GM13976 (cell line): Measurements from ENCODE around the gene NEK8.

Experiments used
- DNase-seq: peaks from one replicate; pipeline ENCODE4 v3.0.0; 2012; ENCODE audit warnings: low spot score
- CTCF ChIP-seq: IDR thresholded peaks from 2 replicates; pipeline ENCODE4 v1.5.1; 2012; ENCODE audit warnings: borderline replicate concordance, mild to moderate bottlenecking; ENCODE audit not compliant: insufficient read depth; ENCODE audit errors: extremely low read depth, missing control alignments, control extremely low read depth
- in situ Hi-C: fragments of 300-500 bp; cut with MboI; formaldehyde crosslinking; loops from one replicate; pipeline ENCODE4 v1.12.0; 2022; ENCODE audit warnings: low sequenced_read_pairs, mixed read lengths, inconsistent platforms; ENCODE audit not compliant: unreplicated experiment

NEK8 gene

GRCh38 chr17:28728364-28729200 is at the start of gene NEK8:
Gene NEK8 (plus strand): TSS chr17:28728788. CDS start chr17:28728814, 26 bp downstream.
- in situ Hi-C loops = loop anchor here (25.0 kb wide), 1 partner anchor 384 kb away; no protein-coding TSS in a partner anchor
- DNase-seq = peak; percentile 89
- TF ChIP-seq CTCF = no peak

GRCh38 chr17:28682655-28683054 is 45.9 kb upstream of the NEK8 start:
- DNase-seq = no peak
- TF ChIP-seq CTCF = no peak
- in situ Hi-C loops = no loop called here

- no peak for TF ChIP-seq CTCF
- in situ Hi-C loops = no loop called here
- DNase-seq = no peak
Measured at GRCh38 chr17:28684963-28685362, 43.6 kb upstream of the NEK8 start.

- TF ChIP-seq CTCF = no peak
- in situ Hi-C loops = no loop called here
- no peak for DNase-seq
Measured at GRCh38 chr17:28685366-28685765, 43.2 kb upstream of the NEK8 start.

- DNase-seq = no peak
- in situ Hi-C loops = no loop called here
- TF ChIP-seq CTCF = no peak
Measured at GRCh38 chr17:28686296-28686695, 42.3 kb upstream of the NEK8 start.

GRCh38 chr17:28688481-28688880 is 40.1 kb upstream of the NEK8 start:
- DNase-seq = no peak
- TF ChIP-seq CTCF = no peak
- in situ Hi-C loops = no loop called here

- no peak for DNase-seq
- TF ChIP-seq CTCF = no peak
- in situ Hi-C loops = no loop called here
Measured at GRCh38 chr17:28689011-28689410, 39.6 kb upstream of the NEK8 start.
